ENCODE measurements around the gene GPATCH2.

GRCh38 chr1:217562229-217562878, 68.5 kb downstream of the GPATCH2 start:
- TF ChIP-seq CTCF (conservative IDR thresholded peaks at IDR 0.05 in 1 of 2, IDR thresholded peaks at IDR 0.05 in 1 of 2; ENCODE audit: low read depth in 1 of 2, low read length in 2 of 2) (no peak), EZH2 (IDR thresholded peaks at IDR 0.05; ENCODE audit: low read length, missing control alignments) (no peak)

Measured in fibroblast of lung (primary cell).